ENCODE measurements around the gene AMTN.

GRCh38 chr4:70533791-70534190 lies 15.4 kb downstream of the AMTN start:
- no peak for TF ChIP-seq CTCF (IDR thresholded peaks at IDR 0.05)
- no peak for TF ChIP-seq POLR2A (IDR thresholded peaks at IDR 0.05)
